ENCODE results near the gene BTAF1. TPM values are rescaled to one million over a fixed set of nuclear protein-coding genes. Genes with fewer than 3 reads are reported as not detected.
"Not testable (repeated sequence)": the region's sequence is repeated elsewhere in the genome, so short reads cannot be mapped to it uniquely, and the experiment has no call there.

The BTAF1 gene
- total RNA-seq, 1 donor from 2014 or later = 26.7 TPM

GRCh38 chr10:92027141-92027540 lies 103.6 kb downstream of the BTAF1 start:
- H3K27ac Mint-ChIP-seq (ENCODE audit: unreplicated experiment) = no peak overlapping the region
- H3K9me3 Mint-ChIP-seq (ENCODE audit: low read depth) = no peaks in the 10 kb centered on the region
- TF ChIP-seq, protein P1, sequence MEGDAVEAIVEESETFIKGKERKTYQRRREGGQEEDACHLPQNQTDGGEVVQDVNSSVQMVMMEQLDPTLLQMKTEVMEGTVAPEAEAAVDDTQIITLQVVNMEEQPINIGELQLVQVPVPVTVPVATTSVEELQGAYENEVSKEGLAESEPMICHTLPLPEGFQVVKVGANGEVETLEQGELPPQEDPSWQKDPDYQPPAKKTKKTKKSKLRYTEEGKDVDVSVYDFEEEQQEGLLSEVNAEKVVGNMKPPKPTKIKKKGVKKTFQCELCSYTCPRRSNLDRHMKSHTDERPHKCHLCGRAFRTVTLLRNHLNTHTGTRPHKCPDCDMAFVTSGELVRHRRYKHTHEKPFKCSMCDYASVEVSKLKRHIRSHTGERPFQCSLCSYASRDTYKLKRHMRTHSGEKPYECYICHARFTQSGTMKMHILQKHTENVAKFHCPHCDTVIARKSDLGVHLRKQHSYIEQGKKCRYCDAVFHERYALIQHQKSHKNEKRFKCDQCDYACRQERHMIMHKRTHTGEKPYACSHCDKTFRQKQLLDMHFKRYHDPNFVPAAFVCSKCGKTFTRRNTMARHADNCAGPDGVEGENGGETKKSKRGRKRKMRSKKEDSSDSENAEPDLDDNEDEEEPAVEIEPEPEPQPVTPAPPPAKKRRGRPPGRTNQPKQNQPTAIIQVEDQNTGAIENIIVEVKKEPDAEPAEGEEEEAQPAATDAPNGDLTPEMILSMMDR (IDR thresholded peaks at IDR 0.05) = no peak
- no peak overlapping the region for H3K4me3 Mint-ChIP-seq (ENCODE audit: unreplicated experiment)
- peaks cover 36% of the 10 kb centered on the region for H3K36me3 Mint-ChIP-seq (ENCODE audit: low read depth)
- no peak for DNase-seq (ENCODE audit: low spot score)
- peaks cover 5% of the 10 kb centered on the region for H3K4me1 Mint-ChIP-seq (ENCODE audit: low read depth)
- H3K27me3 Mint-ChIP-seq (ENCODE audit: low read depth) = no peaks in the 10 kb centered on the region

DNA sequence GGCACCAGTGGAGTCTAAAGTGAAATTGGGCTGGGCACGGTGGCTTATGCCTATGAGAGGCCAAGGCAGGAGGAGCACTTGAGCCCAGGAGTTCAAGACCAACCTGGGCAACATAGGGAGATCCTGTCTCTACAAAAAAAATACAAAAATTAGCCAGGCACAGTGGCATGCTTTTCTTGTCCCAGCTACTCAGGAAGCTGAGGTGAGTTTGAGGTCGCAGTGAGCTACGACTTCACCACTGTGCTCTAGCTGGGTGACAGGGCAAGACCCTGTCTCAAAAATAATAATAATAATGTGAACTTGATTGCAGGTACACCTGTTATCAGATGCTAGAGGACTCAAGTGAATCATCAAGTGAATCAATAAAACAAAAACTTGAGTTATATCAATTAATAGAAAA lies 108.0 kb downstream of the BTAF1 start:
- DNase-seq (ENCODE audit: low spot score) = no peak
- Mint-ChIP-seq H3K9me3 (ENCODE audit: low read depth) (no peaks in the 10 kb centered on the region), H3K27me3 (ENCODE audit: low read depth) (no peaks in the 10 kb centered on the region), H3K36me3 (ENCODE audit: low read depth) (peaks cover 53% of the 10 kb centered on the region), H3K4me3 (ENCODE audit: unreplicated experiment) (no peak overlapping the region), H3K4me1 (ENCODE audit: low read depth) (no peaks in the 10 kb centered on the region), H3K27ac (ENCODE audit: unreplicated experiment) (no peak overlapping the region)
- TF ChIP-seq, protein P1 (IDR thresholded peaks at IDR 0.05) = no peak

DNA sequence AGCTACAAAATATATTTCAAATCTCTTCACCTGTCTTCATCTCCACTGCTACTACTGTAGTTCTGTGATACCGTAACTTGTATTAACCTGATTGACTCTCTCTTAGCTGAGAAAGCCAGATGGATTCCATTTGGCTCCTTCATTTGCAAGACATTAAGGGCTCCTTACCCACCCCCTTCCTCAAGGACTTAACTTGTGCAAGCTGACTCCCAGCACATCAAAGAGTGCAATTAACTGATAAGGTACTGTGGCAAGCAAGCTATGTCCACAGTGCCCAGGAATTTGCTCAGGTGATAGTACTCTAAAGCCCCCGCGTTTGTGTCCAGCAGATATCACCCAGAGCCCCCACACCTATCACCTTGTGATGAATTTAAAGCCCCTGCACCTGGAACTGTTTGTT lies 109.5 kb downstream of the BTAF1 start:
- H3K27me3 Mint-ChIP-seq (ENCODE audit: low read depth); H3K4me1 Mint-ChIP-seq (ENCODE audit: low read depth); H3K9me3 Mint-ChIP-seq (ENCODE audit: low read depth); DNase-seq (ENCODE audit: low spot score); H3K4me3 Mint-ChIP-seq (ENCODE audit: unreplicated experiment); H3K27ac Mint-ChIP-seq (ENCODE audit: unreplicated experiment): not testable (repeated sequence)
- H3K36me3 Mint-ChIP-seq (ENCODE audit: low read depth) = peaks cover 47% of the 10 kb centered on the region

GRCh38 chr10:92038949-92039348 lies 115.4 kb downstream of the BTAF1 start:
- H3K27me3 Mint-ChIP-seq (ENCODE audit: low read depth) = no peaks in the 10 kb centered on the region
- TF ChIP-seq, protein P1 (IDR thresholded peaks at IDR 0.05) = no peak
- H3K27ac Mint-ChIP-seq (ENCODE audit: unreplicated experiment) = no peak overlapping the region
- peaks cover 22% of the 10 kb centered on the region for H3K36me3 Mint-ChIP-seq (ENCODE audit: low read depth)
- no peaks in the 10 kb centered on the region for H3K9me3 Mint-ChIP-seq (ENCODE audit: low read depth)
- H3K4me3 Mint-ChIP-seq (ENCODE audit: unreplicated experiment) = no peak overlapping the region
- no peaks in the 10 kb centered on the region for H3K4me1 Mint-ChIP-seq (ENCODE audit: low read depth)
- no peak for DNase-seq (ENCODE audit: low spot score)

GRCh38 chr10:92042541-92042940 lies 119.0 kb downstream of the BTAF1 start:
- Mint-ChIP-seq H3K9me3 (ENCODE audit: low read depth) (no peaks in the 10 kb centered on the region), H3K27me3 (ENCODE audit: low read depth) (no peaks in the 10 kb centered on the region), H3K36me3 (ENCODE audit: low read depth) (peaks cover 6% of the 10 kb centered on the region), H3K4me3 (ENCODE audit: unreplicated experiment) (no peak overlapping the region), H3K27ac (ENCODE audit: unreplicated experiment) (no peak overlapping the region), H3K4me1 (ENCODE audit: low read depth) (no peaks in the 10 kb centered on the region)
- DNase-seq (ENCODE audit: low spot score) = no peak
- TF ChIP-seq, protein P1 (IDR thresholded peaks at IDR 0.05) = no peak

DNA sequence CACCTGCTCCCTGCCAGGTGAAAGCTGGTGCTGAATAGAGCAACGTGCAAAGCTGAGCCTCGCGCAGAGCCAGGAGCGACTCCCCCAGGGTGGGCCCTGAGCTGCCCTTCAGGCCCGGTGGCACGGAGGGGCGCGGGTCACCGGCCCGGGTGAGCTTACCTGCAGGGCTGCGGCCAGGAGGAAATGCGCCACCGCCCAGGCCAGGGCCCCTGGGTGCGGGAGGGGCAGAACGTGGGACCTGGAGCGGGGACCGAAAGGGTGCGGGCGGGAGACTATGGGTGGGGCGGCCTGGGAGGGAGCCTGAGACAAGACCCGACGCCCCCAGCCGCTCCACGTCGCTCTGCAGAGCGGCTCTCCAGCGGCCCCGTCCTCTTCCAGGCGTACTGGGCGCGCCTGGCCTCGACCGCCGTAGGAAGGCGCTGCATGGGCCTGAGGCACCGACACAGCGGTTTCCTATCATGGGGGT lies 122.1 kb downstream of the BTAF1 start:
- H3K9me3 Mint-ChIP-seq (ENCODE audit: low read depth) = no peaks in the 10 kb centered on the region
- H3K4me3 Mint-ChIP-seq (ENCODE audit: unreplicated experiment) = no peak overlapping the region
- TF ChIP-seq, protein P1 (IDR thresholded peaks at IDR 0.05) = no peak
- H3K4me1 Mint-ChIP-seq (ENCODE audit: low read depth) = no peaks in the 10 kb centered on the region
- no peaks in the 10 kb centered on the region for H3K27me3 Mint-ChIP-seq (ENCODE audit: low read depth)
- no peak for DNase-seq (ENCODE audit: low spot score)
- peaks cover 2% of the 10 kb centered on the region for H3K36me3 Mint-ChIP-seq (ENCODE audit: low read depth)
- H3K27ac Mint-ChIP-seq (ENCODE audit: unreplicated experiment) = no peak overlapping the region
